SIG-M5 (cell line): ENCODE data around the gene PTX3.

Source experiments
- DNase-seq: peaks from one replicate; lab custom pipeline; 2025; lab: John Stamatoyannopoulos, UW

The PTX3 gene

DNA sequence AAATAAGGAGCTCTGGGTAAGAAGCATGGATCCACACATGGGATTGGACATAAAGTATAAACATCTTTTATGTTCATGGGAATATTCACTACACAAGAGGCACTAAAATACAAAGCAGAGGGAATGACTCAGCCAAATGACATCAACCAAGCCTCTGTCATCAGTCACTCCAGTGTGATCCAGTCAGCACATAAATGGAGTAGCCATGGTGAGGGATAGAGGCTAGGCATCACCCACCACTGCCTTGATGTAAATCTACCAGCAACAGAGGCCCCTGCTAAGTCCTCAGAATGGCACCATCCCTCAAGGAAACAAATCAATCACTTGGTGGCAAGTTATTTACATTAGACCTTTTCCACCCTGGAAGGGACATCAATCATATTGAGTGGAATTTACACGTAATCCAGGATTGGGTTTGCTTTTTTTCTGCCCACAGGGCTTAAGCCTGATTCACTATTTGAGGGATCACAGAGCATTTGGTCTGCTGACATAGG, 39.3 kb downstream of the PTX3 start:
- DNase-seq, result no peak

DNA sequence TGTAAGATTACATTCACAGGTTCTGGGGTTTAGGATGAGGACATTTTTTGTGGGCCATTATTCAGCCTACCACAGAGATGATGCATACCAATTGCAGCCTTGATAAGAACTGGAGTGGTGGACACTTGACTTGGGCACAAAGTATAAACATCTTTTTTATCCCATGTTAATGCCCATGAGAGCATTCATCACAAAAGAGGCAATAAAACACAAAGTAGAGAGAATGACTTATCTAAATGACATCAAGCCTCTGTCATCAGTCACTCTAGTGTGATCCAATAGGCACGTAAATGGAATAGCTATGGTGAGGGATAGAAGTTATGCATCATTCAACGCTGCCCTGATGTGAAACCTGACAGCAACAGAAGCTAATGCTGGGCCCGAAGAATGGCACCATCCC, 40.8 kb downstream of the PTX3 start:
- DNase-seq, result no peak

DNA sequence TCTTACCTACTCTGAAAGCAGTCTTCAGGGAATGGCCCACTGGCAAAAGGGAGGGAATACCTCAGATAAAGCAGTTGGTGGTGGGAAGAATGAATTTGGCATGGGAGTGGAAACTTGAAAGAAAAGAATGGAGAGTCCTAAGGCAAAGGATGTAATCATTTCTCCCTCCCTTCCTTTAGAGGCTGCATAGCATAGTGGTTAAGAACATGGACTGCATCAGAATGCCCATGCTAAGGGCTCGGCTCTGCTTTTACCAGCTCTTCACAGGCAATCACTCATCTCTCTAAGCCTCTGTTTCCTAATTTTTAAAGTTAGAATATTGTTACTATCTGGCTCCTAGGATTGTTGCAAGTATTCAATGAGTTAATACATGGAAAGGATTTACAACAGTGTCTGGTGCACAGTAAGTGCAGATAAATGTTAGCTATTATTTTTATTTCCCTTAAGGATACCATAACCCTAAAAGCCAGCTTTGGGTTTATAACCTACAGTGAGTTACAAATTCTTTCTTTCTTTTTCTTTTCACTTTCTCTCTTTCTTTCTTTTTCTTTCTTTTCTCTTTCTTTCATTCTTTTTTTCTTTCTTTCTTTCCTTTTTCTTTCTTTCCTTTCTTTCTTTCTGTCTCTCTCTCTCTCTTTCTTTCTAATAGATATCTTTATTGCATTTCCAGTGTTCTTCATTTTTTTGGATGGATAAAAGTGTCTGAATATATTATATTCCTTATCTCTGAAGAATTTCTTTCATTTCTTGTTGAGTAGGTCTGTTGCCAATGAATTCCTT, 43.0 kb downstream of the PTX3 start:
- DNase-seq, result no peak

- DNase-seq, result no peak
Measured at GRCh38 chr3:157487339-157487738, 50.7 kb downstream of the PTX3 start.

- no peak for DNase-seq
Measured at GRCh38 chr3:157488144-157488543, 51.5 kb downstream of the PTX3 start.

- no peak for DNase-seq
Measured at GRCh38 chr3:157491136-157491535, 54.5 kb downstream of the PTX3 start.
